NCI-H1417 treated with DMSO at 0.1 percent for 48 hours (cell line): ENCODE data around the gene ZNRF2.
A peak's percentile ranks its signal among the peaks of the same experiment; 100 is the strongest.
"Not testable (repeated sequence)": the region's sequence is repeated elsewhere in the genome, so short reads cannot be mapped to it uniquely, and the experiment has no call there.

Experiments used
- DNase-seq: peaks from one replicate; lab custom pipeline; 2025; lab: John Stamatoyannopoulos, UW

Gene ZNRF2

DNA sequence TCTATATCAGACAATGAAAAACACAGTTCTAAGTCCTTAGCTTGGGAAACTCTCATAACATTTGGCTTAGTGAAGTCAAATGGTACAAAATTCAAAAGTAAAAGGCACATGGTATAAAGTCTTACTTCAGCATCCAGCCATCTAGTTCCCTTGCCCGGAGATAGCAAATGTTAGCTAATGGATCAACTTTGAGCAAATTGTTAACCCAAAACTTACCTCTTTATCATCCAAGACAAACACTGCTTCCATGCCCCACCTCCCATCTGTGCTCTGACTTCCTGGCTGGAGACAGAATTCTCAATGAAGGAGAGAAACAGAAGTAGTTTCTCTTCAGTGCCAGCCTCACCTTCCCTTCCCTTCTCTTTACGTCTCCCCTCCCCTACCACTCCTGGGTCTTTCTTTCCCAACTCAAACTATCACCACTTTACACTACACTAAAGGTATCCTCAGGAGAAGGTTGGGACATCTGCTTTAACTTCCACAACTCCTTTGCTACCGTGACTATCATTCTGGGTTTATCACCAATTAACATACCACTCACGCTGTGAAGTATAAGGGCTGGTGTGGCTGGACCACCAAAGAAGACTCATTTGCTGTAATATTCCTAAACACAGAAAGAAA, 21.2 kb upstream of the ZNRF2 start:
- DNase-seq: no peak

- no peak for DNase-seq
These were observed 20.3 kb upstream of the ZNRF2 start for GRCh38 chr7:30264052-30264451.

DNA sequence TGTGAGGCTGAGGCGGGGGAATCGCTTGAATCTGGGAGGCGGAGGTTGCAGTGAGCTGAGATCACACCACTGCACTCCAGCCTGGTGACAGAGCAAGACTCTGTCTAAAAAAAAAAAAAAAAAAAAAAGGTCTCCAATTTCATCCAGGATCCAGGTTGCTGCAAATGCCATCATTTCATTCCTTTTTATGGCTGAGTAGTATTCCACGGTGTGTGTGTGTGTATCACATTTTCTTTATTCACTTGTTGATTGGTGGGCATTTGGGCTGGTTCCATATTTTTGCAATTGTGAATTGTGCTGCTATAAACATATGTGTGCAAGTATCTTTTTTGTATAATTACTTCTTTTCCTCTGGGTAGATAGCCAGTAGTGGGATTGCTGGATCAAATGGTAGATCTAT, 19.2 kb upstream of the ZNRF2 start:
- DNase-seq: not testable (repeated sequence)

GRCh38 chr7:30266686-30267085, 17.7 kb upstream of the ZNRF2 start:
- no peak for DNase-seq

DNA sequence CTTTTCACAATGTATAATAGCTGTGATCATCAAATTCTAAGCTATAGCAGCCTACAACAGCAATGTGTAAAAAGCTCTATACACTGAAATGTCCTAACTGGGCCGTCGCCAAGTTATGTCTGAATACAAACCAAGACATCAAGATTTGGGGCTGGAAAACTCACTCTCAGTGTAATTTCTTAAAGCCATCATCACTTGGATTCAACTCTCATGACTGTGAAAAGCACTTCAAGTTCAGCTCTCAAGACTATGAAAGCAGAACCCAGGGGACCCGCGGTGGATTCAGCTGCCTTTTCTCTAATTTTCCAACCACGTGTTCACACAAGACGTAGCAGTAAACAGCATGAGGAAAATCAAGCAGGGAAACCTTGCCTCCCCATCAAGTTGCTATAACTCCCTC, 15.8 kb upstream of the ZNRF2 start:
- no peak for DNase-seq

DNA sequence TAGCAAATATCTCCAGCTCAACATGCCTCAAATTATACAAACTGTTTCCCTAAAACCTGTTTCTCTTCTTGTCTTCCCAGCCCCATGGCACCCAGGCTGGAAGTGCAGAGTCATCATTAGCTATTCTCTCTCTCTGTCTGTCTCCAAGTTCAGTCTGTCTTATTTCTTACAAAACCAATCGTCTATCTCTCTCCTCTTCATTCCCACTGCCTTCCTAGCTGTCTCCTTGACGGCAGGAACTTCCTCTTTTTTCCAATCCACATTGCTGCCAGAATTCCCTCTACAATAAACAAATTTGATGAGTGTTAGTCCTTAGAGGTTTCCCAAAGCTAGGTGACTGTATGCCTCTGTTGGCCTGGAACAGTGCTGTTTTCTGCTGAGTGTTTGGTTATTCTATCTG, 14.9 kb upstream of the ZNRF2 start:
- DNase-seq: no peak

DNA sequence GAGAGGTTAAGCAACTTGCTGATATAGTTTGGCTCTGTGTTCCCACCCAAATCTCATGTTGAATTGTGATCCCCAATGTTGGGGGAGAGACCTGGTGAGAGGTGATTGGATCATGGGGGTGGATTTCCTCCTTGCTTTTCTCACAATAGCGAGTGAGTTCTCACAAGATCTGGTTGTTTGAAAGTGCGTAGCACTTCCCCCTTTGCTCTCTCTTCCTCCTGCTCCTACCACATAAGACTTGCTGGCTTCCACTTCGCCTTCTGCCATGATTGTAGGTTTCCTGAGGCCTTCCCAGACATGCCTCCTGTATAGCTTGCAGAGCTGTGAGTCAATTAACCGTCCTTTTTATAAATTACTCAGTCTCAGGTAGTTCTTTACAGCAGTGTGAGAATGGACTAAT, 13.5 kb upstream of the ZNRF2 start:
- DNase-seq: no peak

DNA sequence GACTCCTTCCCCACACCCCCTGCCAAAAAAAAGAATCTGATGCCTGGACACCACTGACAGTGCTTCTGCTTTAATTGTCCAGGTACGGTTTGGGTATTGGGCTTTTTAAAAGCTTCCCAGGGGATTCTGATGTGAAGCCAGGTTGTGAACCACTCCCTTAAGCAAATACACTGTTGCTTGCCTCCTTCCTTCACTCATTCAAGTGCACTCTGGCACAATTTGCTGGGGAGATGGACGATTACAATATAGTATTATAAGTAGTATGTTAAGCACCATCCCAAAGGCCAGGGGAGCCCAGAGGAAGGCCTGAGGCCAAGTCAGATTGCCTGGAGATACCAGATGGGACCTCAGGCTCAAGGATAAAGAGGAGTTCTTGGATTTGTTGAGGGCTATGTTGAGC, 12.3 kb upstream of the ZNRF2 start:
- DNase-seq: no peak

DNA sequence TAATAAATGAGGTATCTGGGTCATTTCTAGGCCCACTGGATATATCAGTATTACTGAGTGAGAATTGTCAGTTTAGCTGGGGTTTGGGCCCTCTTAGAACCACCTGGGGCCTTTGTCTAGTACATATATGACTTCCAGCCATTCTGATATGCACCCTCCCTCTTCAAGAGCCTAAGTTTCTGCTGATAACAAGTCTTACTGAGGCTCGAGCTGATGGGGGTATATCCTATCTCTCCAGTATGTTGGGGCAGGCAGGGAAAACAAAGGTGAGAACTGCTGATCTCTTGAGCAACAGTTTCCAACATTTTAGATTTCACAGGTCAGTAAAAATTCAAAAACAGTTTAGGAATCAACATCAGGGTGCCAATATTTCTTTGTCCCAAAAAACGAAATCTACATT, 10.8 kb upstream of the ZNRF2 start:
- DNase-seq: no peak

DNA sequence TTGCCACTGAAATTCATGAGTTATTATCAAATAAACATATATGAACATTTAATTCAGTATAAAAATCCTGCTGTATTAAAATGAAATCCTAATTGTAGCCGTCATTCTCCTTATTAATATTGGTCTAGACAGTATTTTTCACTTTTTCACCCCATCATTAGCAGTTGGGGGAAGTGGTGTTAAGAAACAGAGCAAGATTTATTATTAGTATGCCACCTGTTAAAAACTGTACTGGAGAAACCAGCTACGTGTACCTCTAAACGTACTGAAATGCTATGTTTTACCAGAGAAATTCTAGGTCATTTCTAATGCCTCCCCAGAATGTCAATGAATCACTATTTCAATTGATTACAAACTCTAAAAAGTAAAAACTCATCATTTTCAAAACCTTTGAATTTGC, 9.8 kb upstream of the ZNRF2 start:
- DNase-seq: no peak

DNA sequence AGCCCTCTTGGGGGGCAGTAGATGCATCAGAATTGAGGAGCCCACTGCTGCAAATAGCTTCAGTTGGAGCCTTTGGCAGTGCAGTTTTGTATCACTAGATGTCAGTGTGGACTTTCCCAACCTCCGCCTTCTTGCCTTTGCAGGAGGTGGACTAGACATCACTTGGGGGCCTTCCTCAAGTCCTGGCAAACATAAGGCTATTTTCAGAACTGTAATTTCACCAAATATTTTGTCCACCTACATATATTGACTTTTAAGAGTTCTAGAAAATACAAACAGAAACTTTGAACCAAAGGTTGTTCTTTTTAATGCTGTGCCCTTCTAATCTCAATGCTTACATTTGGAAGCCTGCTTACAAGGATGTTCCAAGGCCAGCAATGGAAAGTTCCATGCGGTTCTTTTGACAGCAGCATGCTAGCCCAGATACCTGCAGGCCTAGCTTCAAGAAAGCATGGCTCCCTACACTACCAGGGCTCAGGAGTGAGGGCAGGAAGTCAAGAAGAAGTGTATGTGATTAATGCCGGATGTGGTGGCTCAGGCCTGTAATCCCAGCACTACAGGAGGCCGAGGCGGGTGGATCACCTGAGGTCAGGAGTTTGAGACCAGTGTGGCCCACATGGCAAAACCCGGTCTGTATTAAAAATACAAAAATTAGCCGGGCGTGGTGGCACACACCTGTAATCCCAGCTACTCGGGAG, 8.0 kb upstream of the ZNRF2 start:
- peak; percentile 11 for DNase-seq

DNA sequence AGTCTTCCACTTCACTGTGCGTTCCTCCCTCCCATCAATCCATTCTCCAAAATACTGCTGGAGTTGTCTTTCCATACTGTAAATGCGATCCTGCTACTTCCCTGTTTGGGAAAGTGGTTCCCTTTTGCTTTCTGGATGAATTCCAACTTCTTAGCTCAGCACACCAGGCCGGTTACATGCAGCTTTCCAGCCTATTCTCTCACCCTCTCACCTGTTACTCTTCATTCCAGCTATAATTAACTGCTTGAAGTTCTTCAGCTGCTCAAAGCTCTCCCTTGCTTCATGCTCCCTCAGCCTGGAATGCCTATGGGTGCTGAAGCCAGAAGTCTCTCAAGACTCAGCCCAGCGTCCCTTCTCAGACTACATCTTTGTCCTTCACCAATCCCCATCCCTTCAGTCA, 6.0 kb upstream of the ZNRF2 start:
- DNase-seq: no peak

GRCh38 chr7:30278849-30279652, 5.3 kb upstream of the ZNRF2 start:
- DNase-seq: no peak

GRCh38 chr7:30279653-30279904, 4.8 kb upstream of the ZNRF2 start:
- DNase-seq: no peak

- DNase-seq: no peak
These were observed 3.8 kb upstream of the ZNRF2 start for GRCh38 chr7:30280631-30281030.

GRCh38 chr7:30281263-30281662, 3.1 kb upstream of the ZNRF2 start:
- DNase-seq: no peak

GRCh38 chr7:30281791-30282190, 2.6 kb upstream of the ZNRF2 start:
- DNase-seq: no peak

DNA sequence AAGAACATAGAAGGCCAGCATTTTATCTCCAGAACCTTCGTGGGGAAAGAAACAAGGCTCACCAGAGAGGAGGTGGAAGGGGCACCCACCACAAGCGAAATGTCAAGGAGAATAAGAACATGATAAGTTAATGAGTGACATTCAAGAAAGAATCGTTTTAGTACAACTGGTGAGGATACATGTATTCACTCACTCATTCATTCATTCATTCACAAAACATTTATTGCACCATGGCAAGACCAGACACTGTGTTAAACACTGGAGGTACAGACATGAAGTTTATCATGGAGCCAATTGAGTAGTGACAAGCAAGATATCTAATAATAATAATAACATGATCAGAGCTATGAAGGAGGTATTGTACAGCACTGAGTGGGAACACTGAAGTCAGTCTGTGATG, 1.7 kb upstream of the ZNRF2 start:
- DNase-seq: no peak

- DNase-seq: no peak
These were observed 704 bp downstream of the ZNRF2 start for GRCh38 chr7:30285067-30285535.

DNA sequence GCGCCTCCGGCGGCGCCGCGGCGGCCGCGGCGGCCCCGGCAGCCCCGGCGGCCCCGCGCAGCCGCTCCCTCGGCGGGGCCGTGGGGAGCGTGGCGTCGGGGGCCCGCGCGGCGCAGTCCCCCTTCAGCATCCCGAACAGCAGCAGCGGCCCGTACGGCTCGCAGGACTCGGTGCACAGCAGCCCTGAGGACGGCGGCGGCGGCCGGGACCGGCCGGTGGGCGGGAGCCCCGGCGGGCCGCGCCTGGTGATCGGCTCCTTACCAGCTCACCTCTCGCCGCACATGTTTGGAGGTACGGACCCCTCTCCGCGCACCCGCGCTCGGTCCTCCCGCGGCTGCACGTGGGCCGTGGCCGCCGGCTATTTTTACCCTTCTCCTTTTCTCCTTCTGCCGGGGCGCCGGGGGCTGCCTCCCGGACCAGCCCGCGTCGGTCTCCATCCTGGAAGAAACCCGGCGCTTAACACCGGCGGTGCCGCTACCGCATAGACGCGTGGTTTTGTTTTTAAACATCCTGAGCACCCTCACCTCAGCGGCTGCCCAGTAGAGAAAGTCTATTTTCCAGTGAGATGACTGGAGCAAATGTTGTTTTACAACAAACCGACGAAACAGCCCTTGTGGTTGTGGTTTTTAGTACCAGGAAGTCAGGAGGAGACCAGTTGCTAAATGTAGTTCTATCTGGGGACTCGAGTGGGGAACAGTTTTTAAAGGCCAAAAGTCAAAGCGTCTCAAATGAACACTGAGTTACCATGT, 1.3 kb downstream of the ZNRF2 start:
- no peak for DNase-seq

- no peak for DNase-seq
These were observed 2.4 kb downstream of the ZNRF2 start for GRCh38 chr7:30286749-30287148.

GRCh38 chr7:30287625-30288024, 3.2 kb downstream of the ZNRF2 start:
- not testable (repeated sequence) for DNase-seq

GRCh38 chr7:30289634-30290033, 5.2 kb downstream of the ZNRF2 start:
- not testable (repeated sequence) for DNase-seq
